Esophagus muscularis mucosa (tissue), 4 donors: ENCODE results near the gene TCAIM. TPM values are rescaled to one million over a fixed set of nuclear protein-coding genes. Genes with fewer than 3 reads are reported as not detected.

ENCODE experiments used
- DNase-seq: peaks from one replicate; pipeline ENCODE4 v3.0.0-alpha.2; 2017; ENCODE audit errors: extremely low spot score
- H3K27ac ChIP-seq, 4 donors: fragments of 200-600 bp; sonication (generic); replicated peaks in 1 of 4; 1 replicate in 3 of 4; 2 replicates in 1 of 4; pipeline ENCODE4 v1.5.1; 2016 to 2019; ENCODE audit warnings: mild to moderate bottlenecking in 1 of 4
- H3K27me3 ChIP-seq, 4 donors: fragments of 200-600 bp; sonication (generic); one replicate each; pipeline versions ENCODE4 v1.5.1 to v1.6.0; 2016 to 2019
- H3K36me3 ChIP-seq, 4 donors: fragments of 200-600 bp; sonication (generic); one replicate each; pipeline ENCODE4 v1.5.1; 2016 to 2019
- H3K4me1 ChIP-seq, 4 donors: fragments of 200-600 bp; sonication (generic); one replicate each; pipeline ENCODE4 v1.5.1; 2016 to 2019
- H3K4me3 ChIP-seq, 4 donors: fragments of 200-600 bp; sonication (generic); 1 replicate in 2 of 4; 2 replicates in 2 of 4; pipeline ENCODE4 v1.5.1; 2016 to 2019; ENCODE audit warnings: mild to moderate bottlenecking in 4 of 4, moderate library complexity in 1 of 4
- H3K9me3 ChIP-seq, 4 donors: fragments of 200-600 bp; sonication (generic); 1 replicate in 3 of 4; 2 replicates in 1 of 4; pipeline ENCODE4 v1.5.1; 2016 to 2019
- EP300 ChIP-seq: sonication (generic); formaldehyde crosslinking; IDR thresholded peaks from one replicate; pipeline ENCODE4 v1.6.1; 2017; ENCODE audit warnings: antibody characterized with exemption
- POLR2A ChIP-seq: fragments of 450-650 bp; IDR thresholded peaks from one replicate; pipeline ENCODE4 v1.6.1; 2017; ENCODE audit warnings: antibody characterized with exemption, moderate library complexity, mild to moderate bottlenecking, low read depth
- POLR2AphosphoS5 ChIP-seq, 2 donors: sonication (generic); formaldehyde crosslinking; IDR thresholded peaks; one replicate each; pipeline ENCODE4 v1.6.1; 2017; ENCODE audit warnings: antibody characterized with exemption in 2 of 2
- WGBS: methylation state at CpG from one replicate; pipeline ENCODE4 v1.1.5; 2018; 5-methylcytosine and 5-hydroxymethylcytosine counted together
- intact Hi-C: fragments of 100-400 bp; cut with DNase I; formaldehyde crosslinking; loops from one replicate; pipeline ENCODE4 v1.15.1; 2023
- total RNA-seq, 4 donors: library from RNA; depleted of rRNA; stranded (reverse); fragments of >200 nt; gene quantifications; one replicate each; pipeline versions ENCODE4 v1.1.0 to v1.2.1, GENCODE V29; 2016
- TF ChIP-seq, protein P1 (sequence below), 3 experiments: fragments of 200-600 bp in 2 of 3; fragments of 450-650 bp in 1 of 3; sonication (generic) in 2 of 3; IDR thresholded peaks; one replicate each; pipeline ENCODE4 v1.5.1; 2017 to 2019; ENCODE audit warnings: antibody characterized with exemption in 3 of 3, mild to moderate bottlenecking in 2 of 3, moderate library complexity in 1 of 3

Gene TCAIM
- total RNA-seq, 4 donors from 2014 or later, result 32.0 to 46.4 (median 36.5) TPM

DNA sequence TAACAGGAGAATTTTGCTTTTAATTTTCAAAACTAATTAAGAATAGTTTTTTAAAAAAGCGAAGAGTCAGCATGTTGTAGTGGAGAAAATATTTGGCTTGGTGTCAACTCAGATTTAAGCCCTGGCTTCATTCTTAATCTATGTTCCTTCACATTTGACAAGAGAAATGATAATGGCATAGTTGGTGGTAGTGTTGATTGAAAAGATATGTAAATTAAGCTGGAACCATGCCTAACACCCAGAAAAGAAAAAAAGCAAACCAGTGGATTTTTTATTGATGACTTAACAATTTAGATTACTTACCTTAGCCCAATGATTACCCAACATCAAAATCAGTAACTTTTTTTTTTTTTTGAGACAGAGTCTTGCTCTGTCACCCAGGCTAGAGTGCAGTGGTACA lies 27.4 kb downstream of the TCAIM start:
- no peak for TF ChIP-seq POLR2AphosphoS5 (IDR thresholded peaks at IDR 0.05)
- no peak for DNase-seq
- intact Hi-C loops, result no loop called here
- H3K4me1 ChIP-seq, result no peaks in the 10 kb centered on the region
- no peak overlapping the region for H3K27ac ChIP-seq
- H3K36me3 ChIP-seq, result peaks cover 7 to 45% (median 15%) of the 10 kb centered on the region in 4 donors
- no peak overlapping the region for H3K4me3 ChIP-seq
- no peaks in the 10 kb centered on the region for H3K27me3 ChIP-seq
- WGBS, result 97% methylated on average over 1 of the region's 1 CpG
- no peaks in the 10 kb centered on the region for H3K9me3 ChIP-seq

DNA sequence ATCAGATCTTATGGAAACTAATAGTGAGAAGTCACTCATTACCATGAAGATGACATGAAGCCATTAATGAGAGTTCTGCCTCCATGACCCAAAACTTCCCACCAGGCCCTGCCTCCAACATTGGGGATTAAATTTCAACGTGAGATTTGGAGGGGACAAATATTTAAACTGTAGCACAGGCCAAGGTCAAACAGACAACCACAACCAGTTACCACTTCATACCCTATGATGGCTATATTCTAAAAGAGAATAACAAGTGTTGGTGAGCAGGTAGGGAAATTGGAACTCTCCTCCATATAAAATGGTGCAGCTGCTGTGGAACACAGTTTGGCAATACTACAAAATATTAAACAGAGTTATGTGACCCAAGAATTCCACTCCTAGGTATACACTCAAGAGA lies 36.9 kb downstream of the TCAIM start:
- DNase-seq, result no peak
- no peak for TF ChIP-seq POLR2A
- TF ChIP-seq, protein P1, sequence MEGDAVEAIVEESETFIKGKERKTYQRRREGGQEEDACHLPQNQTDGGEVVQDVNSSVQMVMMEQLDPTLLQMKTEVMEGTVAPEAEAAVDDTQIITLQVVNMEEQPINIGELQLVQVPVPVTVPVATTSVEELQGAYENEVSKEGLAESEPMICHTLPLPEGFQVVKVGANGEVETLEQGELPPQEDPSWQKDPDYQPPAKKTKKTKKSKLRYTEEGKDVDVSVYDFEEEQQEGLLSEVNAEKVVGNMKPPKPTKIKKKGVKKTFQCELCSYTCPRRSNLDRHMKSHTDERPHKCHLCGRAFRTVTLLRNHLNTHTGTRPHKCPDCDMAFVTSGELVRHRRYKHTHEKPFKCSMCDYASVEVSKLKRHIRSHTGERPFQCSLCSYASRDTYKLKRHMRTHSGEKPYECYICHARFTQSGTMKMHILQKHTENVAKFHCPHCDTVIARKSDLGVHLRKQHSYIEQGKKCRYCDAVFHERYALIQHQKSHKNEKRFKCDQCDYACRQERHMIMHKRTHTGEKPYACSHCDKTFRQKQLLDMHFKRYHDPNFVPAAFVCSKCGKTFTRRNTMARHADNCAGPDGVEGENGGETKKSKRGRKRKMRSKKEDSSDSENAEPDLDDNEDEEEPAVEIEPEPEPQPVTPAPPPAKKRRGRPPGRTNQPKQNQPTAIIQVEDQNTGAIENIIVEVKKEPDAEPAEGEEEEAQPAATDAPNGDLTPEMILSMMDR (IDR thresholded peaks at IDR 0.05), result no peak
- no peak for TF ChIP-seq POLR2AphosphoS5 (IDR thresholded peaks at IDR 0.05)
- no peak for TF ChIP-seq EP300
- H3K36me3 ChIP-seq, result peaks cover 5 to 22% (median 7%) of the 10 kb centered on the region in 4 donors
- intact Hi-C loops, result no loop called here
- WGBS, result 100% methylated on average over 1 of the region's 1 CpG
- no peak overlapping the region for H3K27ac ChIP-seq
- no peaks in the 10 kb centered on the region for H3K27me3 ChIP-seq
- H3K4me3 ChIP-seq, result no peak overlapping the region
- H3K4me1 ChIP-seq, result no peaks in the 10 kb centered on the region
- no peaks in the 10 kb centered on the region for H3K9me3 ChIP-seq

DNA sequence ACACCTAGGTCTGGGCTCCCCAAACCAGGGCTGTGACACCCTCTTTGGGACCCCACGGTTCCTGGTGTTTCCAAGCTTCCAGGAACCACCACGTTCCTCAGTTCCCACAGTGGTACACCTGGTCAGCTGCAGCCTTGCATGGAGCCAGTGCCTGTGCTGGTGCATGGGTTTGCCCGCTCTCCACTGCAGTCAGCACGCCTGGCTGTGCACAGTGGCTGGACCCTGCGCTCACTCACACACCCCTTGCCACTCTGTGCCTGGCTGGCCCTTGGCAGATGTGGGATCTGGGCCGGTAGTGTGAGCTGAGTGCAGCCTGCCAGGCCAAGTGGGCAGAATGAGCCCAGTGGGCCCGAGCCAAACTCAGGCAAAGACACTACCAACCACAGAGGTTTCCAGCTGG lies 48.8 kb downstream of the TCAIM start:
- no peak for DNase-seq
- intact Hi-C loops, result no loop called here
- TF ChIP-seq EP300 (no peak), POLR2A (no peak), POLR2AphosphoS5 (IDR thresholded peaks at IDR 0.05) (no peak)
- TF ChIP-seq, protein P1 (IDR thresholded peaks at IDR 0.05), result no peak
- peaks cover 0 to 7% (median 0%) of the 10 kb centered on the region in 4 donors for H3K9me3 ChIP-seq
- H3K4me3 ChIP-seq, result no peak overlapping the region
- 98% methylated on average over 5 of the region's 7 CpGs for WGBS
- H3K27ac ChIP-seq, result no peak overlapping the region
- H3K27me3 ChIP-seq, result no peaks in the 10 kb centered on the region
- H3K4me1 ChIP-seq, result no peaks in the 10 kb centered on the region
- H3K36me3 ChIP-seq, result peaks cover 0 to 20% (median 6%) of the 10 kb centered on the region in 4 donors

DNA sequence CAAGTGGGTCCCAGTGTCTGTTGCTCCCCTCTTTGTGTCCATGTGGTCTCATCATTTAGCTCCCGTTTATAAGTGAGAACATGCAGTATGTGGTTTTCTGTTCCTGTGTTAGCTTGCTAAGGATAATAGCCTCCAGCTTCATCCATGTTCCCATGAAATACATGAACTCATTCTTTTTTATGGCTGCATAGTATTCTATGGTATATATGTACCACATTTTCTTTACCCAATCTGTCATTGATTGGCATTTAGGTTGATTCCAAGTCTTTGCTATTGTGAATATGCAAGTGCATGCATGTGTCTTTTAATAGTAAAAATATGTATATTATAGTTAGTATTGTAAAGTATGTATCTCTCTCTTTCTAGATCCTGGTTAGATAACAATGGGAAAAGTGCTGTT lies 53.9 kb downstream of the TCAIM start:
- 100% methylated on average over 1 of the region's 1 CpG for WGBS
- H3K27me3 ChIP-seq, result no peaks in the 10 kb centered on the region
- H3K27ac ChIP-seq, result no peak overlapping the region
- H3K4me1 ChIP-seq, result no peaks in the 10 kb centered on the region
- TF ChIP-seq, protein P1 (IDR thresholded peaks at IDR 0.05), result no peak
- TF ChIP-seq POLR2A (no peak), EP300 (no peak), POLR2AphosphoS5 (IDR thresholded peaks at IDR 0.05) (no peak)
- peaks cover 0 to 35% (median 20%) of the 10 kb centered on the region in 4 donors for H3K36me3 ChIP-seq
- H3K9me3 ChIP-seq, result no peaks in the 10 kb centered on the region
- intact Hi-C loops, result loop anchor here (10.0 kb wide), 1 partner anchor 68 kb away; no protein-coding TSS in a partner anchor
- no peak overlapping the region for H3K4me3 ChIP-seq
- DNase-seq, result no peak

DNA sequence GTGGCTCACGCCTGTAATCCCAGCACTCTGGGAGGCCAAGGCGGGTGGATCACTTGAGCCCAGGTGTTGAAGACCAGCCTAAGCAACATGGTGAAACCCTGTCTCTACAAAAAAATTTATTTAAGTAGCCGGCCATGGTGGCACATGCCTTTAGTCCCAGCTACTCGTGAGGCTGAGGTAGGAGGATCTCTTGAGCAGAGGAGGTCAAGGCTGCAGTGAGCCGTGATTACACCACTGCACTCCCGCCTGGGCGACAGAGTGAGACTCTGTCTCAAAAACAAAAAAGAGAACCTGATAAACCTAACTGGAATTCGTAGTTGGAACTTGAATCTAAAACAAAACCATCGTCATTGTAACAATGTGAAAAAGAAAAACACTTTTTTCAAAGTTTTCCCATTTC lies 57.1 kb downstream of the TCAIM start:
- H3K9me3 ChIP-seq, result no peaks in the 10 kb centered on the region
- no peak for TF ChIP-seq POLR2AphosphoS5 (IDR thresholded peaks at IDR 0.05)
- TF ChIP-seq EP300, result no peak
- TF ChIP-seq POLR2A, result no peak
- no peak overlapping the region for H3K27ac ChIP-seq
- no peak for DNase-seq
- no peak overlapping the region for H3K4me3 ChIP-seq
- no peaks in the 10 kb centered on the region for H3K4me1 ChIP-seq
- H3K27me3 ChIP-seq, result no peaks in the 10 kb centered on the region
- WGBS, result 92% methylated on average over 9 of the region's 9 CpGs
- peaks cover 0 to 41% (median 20%) of the 10 kb centered on the region in 4 donors for H3K36me3 ChIP-seq
- intact Hi-C loops, result loop anchor here (10.0 kb wide), 1 partner anchor 71 kb away; no protein-coding TSS in a partner anchor
